ENCODE data around the gene BLOC1S1.
A peak's percentile ranks its signal among the peaks of the same experiment; 100 is the strongest.

- TF ChIP-seq CTCF (IDR thresholded peaks at IDR 0.05) (peak in 1 of 4 experiments; percentile 10), POLR2A (IDR thresholded peaks at IDR 0.05) (peak in 1 of 2 donors; percentile 8)
Observed at GRCh38 chr12:55743406-55744339, 27.8 kb downstream of the BLOC1S1 start.

Measured in uterus (tissue), 2 donors.